Mesothelial cell of epicardium (in vitro differentiated cells): ENCODE results near the gene HPCAL1. TPM values are rescaled to one million over a fixed set of nuclear protein-coding genes. Genes with fewer than 3 reads are reported as not detected.

ENCODE experiments used
- DNase-seq, 2 experiments: peaks; one replicate each; pipeline ENCODE4 v3.0.0; 2021; ENCODE audit warnings: low spot score in 2 of 2; ENCODE audit not compliant: unreplicated experiment in 2 of 2
- H3K27ac Mint-ChIP-seq: 2 replicates; pipeline ENCODE4 v1.8.0; 2021; ENCODE audit warnings: mixed read lengths
- H3K27me3 Mint-ChIP-seq: 2 replicates; pipeline ENCODE4 v1.8.0; 2021; ENCODE audit warnings: low read depth, mixed read lengths
- H3K36me3 Mint-ChIP-seq: 2 replicates; pipeline ENCODE4 v1.8.0; 2021; ENCODE audit warnings: mixed read lengths
- H3K4me1 Mint-ChIP-seq: 2 replicates; pipeline ENCODE4 v1.8.0; 2021; ENCODE audit warnings: mixed read lengths
- H3K4me3 Mint-ChIP-seq: 2 replicates; pipeline ENCODE4 v1.8.0; 2021; ENCODE audit warnings: mild to moderate bottlenecking, moderate library complexity, mixed read lengths
- H3K9me3 Mint-ChIP-seq: 2 replicates; pipeline ENCODE4 v1.8.0; 2021; ENCODE audit warnings: mixed read lengths
- total RNA-seq: library from RNA; stranded (reverse); gene quantifications from 3 replicates; pipeline ENCODE4 v1.2.1, GENCODE V29; 2021
- TF ChIP-seq, protein P1 (sequence below): fragments of 200-600 bp; sonication (generic); IDR thresholded peaks from one replicate; pipeline ENCODE4 v1.5.0; 2021; ENCODE audit warnings: antibody characterized with exemption; ENCODE audit not compliant: unreplicated experiment

Gene HPCAL1
- total RNA-seq, 1 donor from 2014 or later = 17.5 TPM

DNA sequence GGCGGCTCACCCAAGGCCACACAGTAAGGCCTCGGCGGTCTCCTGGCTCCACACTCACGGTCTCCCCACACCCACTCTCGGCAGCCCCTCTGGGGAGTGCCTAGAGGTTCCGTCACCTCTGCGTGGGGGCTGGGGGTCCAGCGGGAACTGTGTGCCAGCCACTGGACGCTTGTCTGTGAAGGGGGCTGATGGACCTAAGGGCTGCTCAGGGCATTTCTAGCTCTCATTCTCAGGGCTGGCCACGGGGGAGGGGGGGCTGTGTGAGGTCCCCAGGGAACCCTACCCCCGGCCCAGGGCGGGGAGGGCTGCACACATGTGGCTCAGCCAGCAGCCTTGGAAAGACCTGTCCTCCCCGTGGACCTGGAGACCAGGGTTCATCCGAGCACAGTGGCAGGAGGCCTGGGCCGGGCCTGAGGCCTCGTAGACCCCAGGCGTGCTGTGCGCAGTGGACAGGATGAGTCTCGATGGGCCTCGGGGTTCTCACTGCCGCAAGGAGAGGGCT, 172.6 kb downstream of the HPCAL1 start:
- Mint-ChIP-seq H3K27me3 (peaks cover 1% of the 10 kb centered on the region), H3K4me3 (no peak overlapping the region), H3K36me3 (no peaks in the 10 kb centered on the region), H3K27ac (no peak overlapping the region), H3K4me1 (no peaks in the 10 kb centered on the region), H3K9me3 (no peaks in the 10 kb centered on the region)
- no peak for DNase-seq
- TF ChIP-seq, protein P1, sequence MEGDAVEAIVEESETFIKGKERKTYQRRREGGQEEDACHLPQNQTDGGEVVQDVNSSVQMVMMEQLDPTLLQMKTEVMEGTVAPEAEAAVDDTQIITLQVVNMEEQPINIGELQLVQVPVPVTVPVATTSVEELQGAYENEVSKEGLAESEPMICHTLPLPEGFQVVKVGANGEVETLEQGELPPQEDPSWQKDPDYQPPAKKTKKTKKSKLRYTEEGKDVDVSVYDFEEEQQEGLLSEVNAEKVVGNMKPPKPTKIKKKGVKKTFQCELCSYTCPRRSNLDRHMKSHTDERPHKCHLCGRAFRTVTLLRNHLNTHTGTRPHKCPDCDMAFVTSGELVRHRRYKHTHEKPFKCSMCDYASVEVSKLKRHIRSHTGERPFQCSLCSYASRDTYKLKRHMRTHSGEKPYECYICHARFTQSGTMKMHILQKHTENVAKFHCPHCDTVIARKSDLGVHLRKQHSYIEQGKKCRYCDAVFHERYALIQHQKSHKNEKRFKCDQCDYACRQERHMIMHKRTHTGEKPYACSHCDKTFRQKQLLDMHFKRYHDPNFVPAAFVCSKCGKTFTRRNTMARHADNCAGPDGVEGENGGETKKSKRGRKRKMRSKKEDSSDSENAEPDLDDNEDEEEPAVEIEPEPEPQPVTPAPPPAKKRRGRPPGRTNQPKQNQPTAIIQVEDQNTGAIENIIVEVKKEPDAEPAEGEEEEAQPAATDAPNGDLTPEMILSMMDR = no peak

DNA sequence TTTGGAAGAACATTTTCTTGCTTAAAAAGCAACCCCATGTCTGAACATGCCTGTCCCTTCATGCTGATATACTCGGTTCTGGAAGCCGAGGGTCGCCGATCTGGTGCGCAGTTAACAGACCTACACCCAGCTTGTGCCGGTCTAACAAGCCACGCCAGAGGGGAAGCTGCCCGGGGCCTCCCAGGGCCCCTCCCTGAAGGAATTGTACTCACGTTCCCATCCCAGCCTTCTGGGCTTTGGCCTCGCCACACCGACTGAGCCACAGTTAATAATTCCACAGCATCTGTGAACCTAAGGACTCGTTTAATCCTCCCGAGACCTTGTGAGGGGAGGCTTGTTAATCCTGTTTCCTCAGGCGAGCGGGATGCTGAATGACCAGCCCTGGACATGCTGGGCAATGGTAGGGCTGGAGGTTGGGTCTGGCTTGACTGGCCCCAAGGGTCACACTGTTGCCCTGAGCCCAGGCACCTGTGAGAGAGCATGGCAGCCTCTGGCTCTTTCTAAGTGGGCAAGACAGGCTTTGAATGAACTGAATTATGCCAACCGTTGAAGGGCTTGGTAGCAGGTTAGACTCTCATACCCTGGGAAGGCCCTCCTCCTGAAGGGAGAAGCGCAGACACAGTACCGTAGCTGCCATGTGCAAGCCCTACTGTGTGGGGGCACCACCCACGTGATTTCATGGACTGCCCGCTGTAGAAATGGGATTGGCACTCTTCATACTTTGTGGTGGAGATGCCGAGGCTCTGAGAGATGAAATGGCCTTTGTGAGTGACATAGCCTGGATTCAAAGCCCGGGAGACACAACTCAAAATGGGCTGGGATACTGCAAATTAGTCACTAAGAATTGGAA, 173.3 kb downstream of the HPCAL1 start:
- Mint-ChIP-seq H3K9me3 (no peaks in the 10 kb centered on the region), H3K4me3 (no peak overlapping the region), H3K27ac (no peak overlapping the region), H3K36me3 (no peaks in the 10 kb centered on the region), H3K4me1 (no peaks in the 10 kb centered on the region), H3K27me3 (peaks cover 4% of the 10 kb centered on the region)
- no peak for DNase-seq
- TF ChIP-seq, protein P1 = no peak

DNA sequence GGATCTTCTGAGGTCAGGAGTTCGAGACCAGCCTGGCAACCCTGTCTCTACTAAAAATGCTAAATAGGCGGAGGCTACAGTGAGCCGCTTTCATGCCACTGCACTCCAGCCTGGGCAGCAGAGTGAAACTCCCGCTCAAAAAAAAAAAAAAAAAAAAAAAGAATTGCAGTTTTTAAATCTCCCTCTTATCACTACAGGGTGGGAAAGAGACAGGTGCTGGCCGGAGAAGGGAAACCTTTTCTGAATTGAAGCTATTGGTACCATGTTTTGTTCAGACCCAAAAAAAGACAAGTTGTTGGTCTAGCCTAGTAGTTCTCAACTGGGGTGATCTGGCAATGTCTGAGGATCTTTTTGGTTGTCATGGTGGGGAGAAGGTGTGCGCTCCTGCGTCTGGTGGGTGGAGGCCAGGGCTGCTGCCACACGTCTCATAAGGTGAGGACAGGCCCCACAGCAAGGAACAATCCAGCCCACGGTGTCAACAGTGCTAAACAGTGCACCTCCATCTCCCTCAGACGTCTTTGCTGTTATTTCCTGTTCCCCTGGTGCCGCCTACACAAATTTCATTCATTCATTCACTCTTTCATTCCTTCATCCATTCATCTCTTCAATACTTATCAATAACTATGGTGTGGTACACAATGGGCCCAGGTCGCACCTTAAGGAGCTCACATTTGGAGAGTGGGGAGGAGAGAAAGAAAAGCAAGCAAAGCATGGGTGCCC, 174.2 kb downstream of the HPCAL1 start:
- Mint-ChIP-seq H3K9me3 (no peaks in the 10 kb centered on the region), H3K36me3 (no peaks in the 10 kb centered on the region), H3K4me3 (no peak overlapping the region), H3K27me3 (peaks cover 11% of the 10 kb centered on the region), H3K4me1 (no peaks in the 10 kb centered on the region), H3K27ac (no peak overlapping the region)
- DNase-seq = no peak
- TF ChIP-seq, protein P1 = no peak

Other genes starting within 250 kb of the HPCAL1 start
- gene CYS1, start 222.5 kb upstream of the HPCAL1 start, total RNA-seq = 1.3 to 1.4 TPM (median 1.3 TPM) in 3 replicates
- gene RRM2, start 180.2 kb upstream of the HPCAL1 start, total RNA-seq = 30.8 to 35.7 TPM (median 32.7 TPM) in 3 replicates
- gene ODC1, start 145.4 kb downstream of the HPCAL1 start, total RNA-seq = 138 to 148 TPM (median 148 TPM) in 3 replicates